ENCODE data around the gene SYTL3.
"Not testable (repeated sequence)": the region's sequence is repeated elsewhere in the genome, so short reads cannot be mapped to it uniquely, and the experiment has no call there.

SYTL3 gene

GRCh38 chr6:158677906-158678578 lies 28.2 kb downstream of the SYTL3 start:
- H3K4me3 ChIP-seq (ENCODE audit: low read length): no peak overlapping the region
- TF ChIP-seq ZNF274 (IDR thresholded peaks at IDR 0.05; ENCODE audit: low read depth, low read length): no peak

DNA sequence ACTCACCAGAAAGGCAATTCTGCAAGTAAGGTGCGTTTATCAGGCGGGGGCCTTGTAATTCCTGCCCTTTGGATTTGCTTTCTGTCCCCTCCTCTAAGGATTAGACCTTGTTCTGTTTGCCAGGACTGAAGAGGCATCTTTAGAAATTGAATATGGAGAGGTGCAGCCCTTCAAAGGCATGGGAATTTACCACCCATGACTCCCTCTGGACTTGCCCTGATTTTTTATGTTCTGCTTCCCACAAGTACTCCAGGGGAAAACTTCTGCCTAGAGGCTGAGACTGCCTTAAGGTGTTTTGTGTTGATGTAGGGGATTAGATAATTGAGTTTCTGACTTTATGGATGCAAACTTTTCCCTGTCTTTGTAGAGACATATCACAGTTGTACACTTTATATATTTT lies 30.2 kb downstream of the SYTL3 start:
- no peak overlapping the region for H3K4me3 ChIP-seq (ENCODE audit: low read length)
- TF ChIP-seq ZNF274 (IDR thresholded peaks at IDR 0.05; ENCODE audit: low read depth, low read length): no peak

- no peak overlapping the region for H3K4me3 ChIP-seq (ENCODE audit: low read length)
- no peak for TF ChIP-seq ZNF274 (IDR thresholded peaks at IDR 0.05; ENCODE audit: low read depth, low read length)
Measured at GRCh38 chr6:158680481-158680880, 30.6 kb downstream of the SYTL3 start.

GRCh38 chr6:158684311-158684710 lies 34.5 kb downstream of the SYTL3 start:
- TF ChIP-seq ZNF274 (IDR thresholded peaks at IDR 0.05; ENCODE audit: low read depth, low read length): no peak
- no peak overlapping the region for H3K4me3 ChIP-seq (ENCODE audit: low read length)

- TF ChIP-seq ZNF274 (IDR thresholded peaks at IDR 0.05; ENCODE audit: low read depth, low read length): no peak
Measured at GRCh38 chr6:158684745-158685324, 35.0 kb downstream of the SYTL3 start.

DNA sequence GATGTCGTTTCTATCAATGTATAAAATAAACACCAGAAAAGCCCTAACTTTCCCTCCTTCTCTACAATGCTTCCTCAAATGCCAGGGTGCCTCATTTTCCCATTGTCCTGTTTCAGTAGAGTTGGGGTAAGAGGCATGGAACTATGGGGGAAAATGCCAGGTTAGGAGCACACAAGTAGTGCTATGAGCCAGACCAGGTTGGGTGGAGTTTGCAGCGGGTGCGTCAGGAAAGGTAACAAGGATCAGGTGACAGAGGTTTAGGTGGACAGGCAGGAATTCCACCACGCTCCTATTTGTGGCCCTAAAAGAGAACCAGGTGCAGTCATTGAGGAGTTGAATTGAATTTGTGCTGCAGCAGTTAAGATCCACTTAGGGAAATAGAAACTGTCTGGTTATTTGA lies 36.5 kb downstream of the SYTL3 start:
- H3K4me3 ChIP-seq (ENCODE audit: low read length): no peak overlapping the region
- no peak for TF ChIP-seq ZNF274 (IDR thresholded peaks at IDR 0.05; ENCODE audit: low read depth, low read length)

More at GRCh38 chr6:158684745-158685324, 35.0 kb downstream of the SYTL3 start:
- no peak overlapping the region for H3K4me3 ChIP-seq (ENCODE audit: low read length)

- H3K4me3 ChIP-seq (ENCODE audit: low read length): no peak overlapping the region
- no peak for TF ChIP-seq ZNF274 (IDR thresholded peaks at IDR 0.05; ENCODE audit: low read depth, low read length)
Measured at GRCh38 chr6:158686791-158687381, 37.0 kb downstream of the SYTL3 start.

GRCh38 chr6:158687506-158687905 lies 37.7 kb downstream of the SYTL3 start:
- TF ChIP-seq ZNF274 (IDR thresholded peaks at IDR 0.05; ENCODE audit: low read depth, low read length): no peak

GRCh38 chr6:158688860-158689259 lies 39.0 kb downstream of the SYTL3 start:
- no peak for TF ChIP-seq ZNF274 (IDR thresholded peaks at IDR 0.05; ENCODE audit: low read depth, low read length)
- H3K4me3 ChIP-seq (ENCODE audit: low read length): no peak overlapping the region

More at GRCh38 chr6:158687506-158687905, 37.7 kb downstream of the SYTL3 start:
- no peak overlapping the region for H3K4me3 ChIP-seq (ENCODE audit: low read length)

DNA sequence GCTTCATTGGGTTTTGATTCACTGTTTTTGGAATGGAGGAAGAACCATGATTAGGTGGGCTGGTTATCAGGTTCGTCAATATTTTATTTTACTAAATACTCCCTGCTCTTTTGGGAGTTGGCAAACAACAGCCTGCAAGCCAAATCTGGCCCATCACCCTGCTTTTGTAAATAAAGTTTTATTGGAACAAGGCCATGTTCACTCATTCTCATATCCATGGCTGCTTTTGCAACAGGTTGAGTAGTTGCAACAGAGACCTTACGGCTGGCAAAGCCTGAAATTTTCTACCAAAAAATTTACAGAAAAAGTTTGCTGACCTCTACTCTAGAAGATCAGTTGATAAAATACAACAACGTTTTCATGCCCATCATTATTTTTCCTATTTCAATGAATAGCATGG lies 45.1 kb downstream of the SYTL3 start:
- TF ChIP-seq ZNF274 (IDR thresholded peaks at IDR 0.05; ENCODE audit: low read depth, low read length): no peak
- no peak overlapping the region for H3K4me3 ChIP-seq (ENCODE audit: low read length)

- no peak for TF ChIP-seq ZNF274 (IDR thresholded peaks at IDR 0.05; ENCODE audit: low read depth, low read length)
- no peak overlapping the region for H3K4me3 ChIP-seq (ENCODE audit: low read length)
Measured at GRCh38 chr6:158697811-158698210, 48.0 kb downstream of the SYTL3 start.

GRCh38 chr6:158698931-158699330 lies 49.1 kb downstream of the SYTL3 start:
- no peak overlapping the region for H3K4me3 ChIP-seq (ENCODE audit: low read length)
- no peak for TF ChIP-seq ZNF274 (IDR thresholded peaks at IDR 0.05; ENCODE audit: low read depth, low read length)

GRCh38 chr6:158701268-158701667 lies 51.4 kb downstream of the SYTL3 start:
- not testable (repeated sequence) for H3K4me3 ChIP-seq (ENCODE audit: low read length)

DNA sequence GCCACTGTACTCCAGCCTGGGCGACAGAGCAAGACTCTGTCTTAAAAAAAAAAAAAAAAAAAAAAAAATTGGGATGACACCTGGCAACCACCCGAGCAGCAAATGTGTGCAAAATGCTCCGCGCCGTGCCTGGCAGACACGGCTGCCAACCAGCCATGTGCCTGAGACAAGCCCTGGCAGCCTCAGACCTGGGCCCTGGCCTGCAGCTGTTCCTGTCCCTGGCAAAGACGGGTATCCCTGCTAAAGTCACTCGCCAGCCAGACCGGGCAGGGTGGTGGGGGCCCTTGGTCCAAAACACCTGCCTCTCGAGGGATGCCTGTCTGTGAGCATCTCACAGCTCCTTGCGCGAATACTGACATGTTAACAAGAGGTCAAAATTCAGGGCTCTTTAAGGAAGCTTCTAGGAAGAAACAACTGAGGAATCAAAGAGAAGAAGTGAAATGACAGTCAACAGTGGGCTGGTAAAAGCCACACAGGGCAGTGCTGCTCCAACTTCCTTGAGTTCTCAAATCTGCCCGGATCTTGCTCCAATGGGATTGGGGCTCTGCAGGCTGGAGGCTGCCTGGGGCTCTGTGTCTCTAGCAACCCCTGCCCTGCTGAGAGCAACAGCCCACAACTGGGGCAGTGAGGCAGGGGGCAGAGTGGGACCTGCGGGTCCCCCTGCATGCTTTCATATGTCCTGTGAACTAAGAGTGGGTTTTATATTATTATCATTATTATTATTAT lies 53.4 kb downstream of the SYTL3 start:
- no peak overlapping the region for H3K4me3 ChIP-seq (ENCODE audit: low read length)
- no peak for TF ChIP-seq ZNF274 (IDR thresholded peaks at IDR 0.05; ENCODE audit: low read depth, low read length)
